Muscle of leg (tissue), 11 donors: Measurements from ENCODE around the gene CYP27A1. TPM values are rescaled to one million over a fixed set of nuclear protein-coding genes. Genes with fewer than 3 reads are reported as not detected.

Experiments used
- DNase-seq: peaks from one replicate; pipeline ENCODE4 v3.0.0; 2013
- H3K27ac ChIP-seq: one replicate; pipeline ENCODE4 v1.5.1; 2013; ENCODE audit warnings: mild to moderate bottlenecking, low read length, control low read depth
- H3K27me3 ChIP-seq: one replicate; pipeline ENCODE4 v1.6.1; 2013; ENCODE audit warnings: low read length; ENCODE audit not compliant: control insufficient read depth, insufficient read depth
- H3K36me3 ChIP-seq: one replicate; pipeline ENCODE4 v1.6.1; 2013; ENCODE audit warnings: low read length; ENCODE audit not compliant: control insufficient read depth, insufficient read depth
- H3K4me1 ChIP-seq: one replicate; pipeline ENCODE4 v1.6.1; 2013; ENCODE audit warnings: low read length; ENCODE audit not compliant: control insufficient read depth, insufficient read depth
- H3K4me3 ChIP-seq: one replicate; pipeline ENCODE4 v1.5.1; 2013; ENCODE audit warnings: low read length, control low read depth
- H3K9me3 ChIP-seq: replicated peaks from 2 replicates; pipeline ENCODE4 v1.6.1; 2013; ENCODE audit warnings: low read depth, low read length; ENCODE audit not compliant: control insufficient read depth
- WGBS: methylation state at CpG from one replicate; pipeline ENCODE4 v1.1.5; 2013; ENCODE audit warnings: missing lambda C conversion rate; ENCODE audit not compliant: insufficient coverage; 5-methylcytosine and 5-hydroxymethylcytosine counted together
- polyA plus RNA-seq, 8 donors: library from polyadenylated mRNA; unstranded; fragments of 120-200 nt; gene quantifications; one replicate each; pipeline versions ENCODE4 v1.2.1 to v1.2.3, GENCODE V29; 2013; ENCODE audit warnings: inconsistent platforms in 1 of 8, low replicate concordance in 1 of 8; ENCODE audit not compliant: insufficient read length in 8 of 8, insufficient read depth in 1 of 8
- total RNA-seq: library from RNA; stranded (reverse); fragments of 120-200 nt; gene quantifications from one replicate; pipeline ENCODE4 v1.2.4, GENCODE V29; 2013

Gene CYP27A1
- total and polyA plus RNA-seq, 9 donors, result 11.8 to 26.8 (median 19.3) TPM

DNA sequence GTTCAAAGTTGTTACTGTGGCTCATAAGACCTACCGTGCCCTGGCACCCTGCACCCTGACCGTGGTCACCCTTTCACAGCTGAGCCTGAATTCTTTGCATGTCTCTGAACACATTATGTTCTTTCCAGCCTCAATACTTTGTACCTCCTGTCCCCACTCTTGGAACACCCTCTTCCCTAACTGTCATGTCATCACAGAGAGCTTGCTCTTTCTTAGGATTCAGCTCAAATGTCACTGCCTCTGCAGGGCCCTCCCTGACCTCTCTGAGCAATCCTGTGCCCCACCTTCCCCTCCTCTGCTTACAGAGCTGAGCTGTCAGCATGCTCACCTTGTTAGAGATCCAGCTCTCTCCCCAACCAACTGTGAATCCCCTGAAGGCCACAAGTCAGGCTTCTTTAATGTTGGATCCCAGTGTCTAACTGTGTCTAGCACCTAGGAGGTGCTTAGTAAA, 34.6 kb downstream of the CYP27A1 start:
- WGBS, result 90% methylated on average over 2 of the region's 2 CpGs
- no peaks in the 10 kb centered on the region for H3K9me3 ChIP-seq
- H3K36me3 ChIP-seq, result peaks cover 62% of the 10 kb centered on the region

DNA sequence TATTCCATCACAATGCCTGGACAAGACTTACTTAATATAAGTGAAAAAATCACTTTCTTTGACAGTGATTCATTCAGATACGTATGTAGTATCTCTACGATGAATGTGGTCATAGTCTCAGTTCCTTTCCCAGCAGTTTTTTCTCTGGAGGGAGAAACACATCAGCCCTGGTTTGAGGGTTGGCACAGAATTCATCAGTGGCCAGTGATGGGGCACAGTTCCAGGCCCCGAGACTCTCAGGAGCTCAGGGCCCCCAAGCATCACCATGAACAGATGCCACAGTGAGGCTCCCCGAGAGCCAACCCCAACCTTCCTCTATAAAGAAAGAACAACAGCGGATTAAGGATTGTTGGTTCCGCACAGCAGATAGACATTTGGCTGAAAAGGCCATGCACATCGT, 37.1 kb downstream of the CYP27A1 start:
- Histone ChIP-seq H3K27ac (no peak overlapping the region), H3K4me3 (no peak overlapping the region), H3K4me1 (peaks cover 3% of the 10 kb centered on the region), H3K36me3 (peaks cover 51% of the 10 kb centered on the region), H3K9me3 (no peaks in the 10 kb centered on the region), H3K27me3 (no peaks in the 10 kb centered on the region)
- DNase-seq, result no peak
- WGBS, result 88% methylated on average over 7 of the region's 7 CpGs

More for the DNA sequence above, 34.6 kb downstream of the CYP27A1 start:
- no peak overlapping the region for H3K4me3 ChIP-seq
- DNase-seq, result no peak
- H3K27me3 ChIP-seq, result no peaks in the 10 kb centered on the region
- H3K4me1 ChIP-seq, result no peaks in the 10 kb centered on the region
- H3K27ac ChIP-seq, result no peak overlapping the region

DNA sequence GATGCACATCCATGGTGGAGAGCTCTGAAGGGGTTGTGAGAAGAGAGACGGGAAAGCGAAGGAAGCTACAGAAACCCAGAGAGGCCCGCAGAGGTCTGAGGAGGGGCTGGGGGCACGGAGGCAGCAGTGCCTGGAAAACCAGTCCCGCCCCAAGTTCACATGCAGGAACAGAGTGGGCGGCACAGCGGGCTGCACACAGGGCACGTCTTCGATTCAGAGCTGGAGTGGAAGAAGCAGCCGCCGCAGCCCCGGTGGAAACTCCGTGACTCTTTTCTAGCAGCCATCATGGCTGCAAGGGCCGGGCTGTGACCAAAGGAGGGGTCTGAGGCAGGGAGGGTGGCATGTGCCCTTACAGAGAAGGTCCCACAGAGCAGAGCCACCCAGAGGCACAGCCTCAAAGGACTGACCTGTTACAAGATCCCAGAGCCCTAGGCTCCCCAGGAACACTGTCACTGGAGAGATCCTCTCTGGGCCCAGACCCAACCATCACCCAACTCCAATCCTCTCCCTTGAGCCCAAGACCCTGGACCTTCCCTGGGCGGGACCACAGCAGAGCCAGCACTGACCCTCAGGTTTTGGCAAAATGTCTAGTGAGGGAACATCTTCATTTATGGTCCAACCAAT, 38.9 kb downstream of the CYP27A1 start:
- WGBS, result 95% methylated on average over 12 of the region's 15 CpGs
- H3K36me3 ChIP-seq, result peaks cover 34% of the 10 kb centered on the region

DNA sequence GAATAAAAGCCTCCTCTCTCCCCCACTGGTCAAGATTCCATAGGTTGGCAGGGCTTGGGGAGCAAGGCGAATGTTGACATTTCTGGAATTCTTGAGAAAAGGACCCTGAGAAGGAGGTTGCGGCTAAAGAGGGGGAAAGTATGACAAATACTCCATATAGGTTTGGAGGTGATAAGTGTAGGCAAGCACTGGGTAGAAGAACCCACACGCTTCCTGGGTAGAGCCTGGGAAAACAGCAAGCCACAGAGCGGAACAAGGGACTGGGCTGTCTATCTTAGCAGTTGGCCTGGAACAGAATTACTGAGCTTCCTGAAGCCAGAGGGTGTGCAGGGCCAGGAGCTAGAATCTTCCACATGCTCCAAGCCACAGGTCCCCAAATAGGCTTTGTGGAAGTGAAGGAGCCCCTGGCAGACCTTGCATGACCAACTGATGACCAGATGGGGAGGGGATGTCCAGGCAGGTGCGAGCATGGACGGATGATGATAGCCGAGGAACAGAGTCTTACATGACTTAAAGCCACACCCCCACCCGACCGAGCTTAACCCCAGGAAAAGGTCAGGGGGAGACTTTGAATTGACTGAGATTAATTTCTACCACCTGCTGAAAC, 39.8 kb downstream of the CYP27A1 start:
- Histone ChIP-seq H3K9me3 (no peaks in the 10 kb centered on the region), H3K4me1 (peaks cover 3% of the 10 kb centered on the region), H3K27me3 (no peaks in the 10 kb centered on the region), H3K36me3 (peaks cover 27% of the 10 kb centered on the region), H3K4me3 (no peak overlapping the region), H3K27ac (no peak overlapping the region)
- no peak for DNase-seq
- 85% methylated on average over 4 of the region's 9 CpGs for whole genome bisulfite sequencing

More for the DNA sequence above, 38.9 kb downstream of the CYP27A1 start:
- H3K27me3 ChIP-seq, result no peaks in the 10 kb centered on the region
- H3K27ac ChIP-seq, result no peak overlapping the region
- H3K9me3 ChIP-seq, result no peaks in the 10 kb centered on the region
- peaks cover 3% of the 10 kb centered on the region for H3K4me1 ChIP-seq
- no peak for DNase-seq
- H3K4me3 ChIP-seq, result no peak overlapping the region

DNA sequence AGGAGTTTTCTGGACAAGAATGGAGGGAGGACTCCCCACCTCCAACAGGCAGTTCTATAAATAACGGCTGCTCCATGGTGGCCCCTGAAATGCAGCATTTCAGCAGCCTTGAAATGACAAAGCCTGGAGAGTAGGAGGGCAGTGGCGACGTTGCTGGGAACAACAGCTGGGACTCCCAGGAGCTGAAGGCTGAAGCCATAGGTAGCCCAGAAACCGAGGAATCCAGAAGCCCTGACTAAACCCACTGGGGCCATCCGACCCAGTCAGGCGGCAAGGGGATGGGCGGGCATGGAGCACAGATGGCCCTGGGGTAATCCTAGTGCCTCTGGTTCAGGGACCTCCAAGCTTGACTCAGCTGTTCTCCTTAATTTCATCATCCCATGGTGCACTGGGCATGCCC, 40.7 kb downstream of the CYP27A1 start:
- H3K36me3 ChIP-seq, result peaks cover 26% of the 10 kb centered on the region
- peaks cover 3% of the 10 kb centered on the region for H3K4me1 ChIP-seq
- WGBS, result 64% methylated on average over 6 of the region's 7 CpGs
- H3K9me3 ChIP-seq, result no peaks in the 10 kb centered on the region
- no peak for DNase-seq
- H3K27ac ChIP-seq, result no peak overlapping the region
- no peak overlapping the region for H3K4me3 ChIP-seq
- H3K27me3 ChIP-seq, result no peaks in the 10 kb centered on the region

DNA sequence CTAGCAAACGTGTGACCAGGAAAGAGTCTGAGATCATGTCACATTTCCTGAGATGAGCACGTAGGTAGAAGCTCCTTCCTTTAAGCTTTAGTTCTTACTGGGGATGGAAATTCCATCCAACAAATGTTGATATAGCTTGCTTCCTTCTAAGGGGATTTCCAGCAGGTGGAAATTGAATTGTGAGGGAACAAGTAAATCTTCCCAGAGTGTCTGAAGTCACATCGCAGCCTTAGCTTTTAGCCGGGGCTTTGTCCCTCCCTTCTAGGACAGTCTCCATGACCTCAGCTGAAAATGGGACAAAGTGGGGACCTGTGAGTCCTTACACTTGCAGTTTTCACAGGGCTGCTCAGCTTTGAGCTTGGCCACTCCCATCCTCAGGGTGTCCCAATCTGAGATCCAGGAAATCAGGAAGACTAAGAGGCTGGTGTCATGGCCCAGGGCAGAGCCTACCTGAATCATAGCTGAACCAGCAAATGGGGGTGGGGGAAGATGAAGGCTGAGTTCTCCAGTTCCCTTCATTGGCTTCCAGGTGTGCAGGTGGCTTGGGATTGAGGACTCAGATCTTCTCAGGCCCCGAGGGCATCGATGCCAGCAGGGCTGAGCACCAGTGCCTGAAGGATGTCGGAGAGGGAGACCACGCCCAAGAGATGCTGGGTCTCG, 41.4 kb downstream of the CYP27A1 start:
- peaks cover 6% of the 10 kb centered on the region for H3K4me1 ChIP-seq
- H3K4me3 ChIP-seq, result no peak overlapping the region
- H3K27me3 ChIP-seq, result no peaks in the 10 kb centered on the region
- WGBS, result 90% methylated on average over 5 of the region's 9 CpGs
- DNase-seq, result no peak
- H3K36me3 ChIP-seq, result peaks cover 22% of the 10 kb centered on the region
- H3K9me3 ChIP-seq, result no peaks in the 10 kb centered on the region
- H3K27ac ChIP-seq, result no peak overlapping the region

DNA sequence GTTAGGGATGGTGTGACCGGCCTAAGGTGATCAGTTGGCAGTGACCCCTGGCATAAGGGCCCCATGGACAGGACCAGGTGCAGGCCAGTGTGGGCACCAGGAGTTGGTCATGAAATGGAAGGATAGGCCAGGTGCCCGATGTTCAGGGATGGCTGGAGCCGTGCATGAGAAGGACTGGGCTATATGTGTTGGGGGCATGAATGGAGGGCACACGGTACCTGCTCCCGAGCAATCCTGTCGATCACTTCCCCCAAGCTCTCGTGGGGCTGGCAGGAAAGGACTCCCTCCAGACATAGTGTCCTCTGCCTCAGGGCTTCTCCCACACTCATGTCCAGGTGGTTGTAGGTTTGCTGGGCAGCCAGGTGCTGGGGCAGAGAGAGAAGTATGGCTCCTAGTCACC, 42.1 kb downstream of the CYP27A1 start:
- no peaks in the 10 kb centered on the region for H3K27me3 ChIP-seq
- no peaks in the 10 kb centered on the region for H3K9me3 ChIP-seq
- DNase-seq, result no peak
- H3K36me3 ChIP-seq, result peaks cover 20% of the 10 kb centered on the region
- H3K4me1 ChIP-seq, result peaks cover 9% of the 10 kb centered on the region
- WGBS, result 82% methylated on average over 3 of the region's 7 CpGs
- H3K27ac ChIP-seq, result no peak overlapping the region
- H3K4me3 ChIP-seq, result no peak overlapping the region

DNA sequence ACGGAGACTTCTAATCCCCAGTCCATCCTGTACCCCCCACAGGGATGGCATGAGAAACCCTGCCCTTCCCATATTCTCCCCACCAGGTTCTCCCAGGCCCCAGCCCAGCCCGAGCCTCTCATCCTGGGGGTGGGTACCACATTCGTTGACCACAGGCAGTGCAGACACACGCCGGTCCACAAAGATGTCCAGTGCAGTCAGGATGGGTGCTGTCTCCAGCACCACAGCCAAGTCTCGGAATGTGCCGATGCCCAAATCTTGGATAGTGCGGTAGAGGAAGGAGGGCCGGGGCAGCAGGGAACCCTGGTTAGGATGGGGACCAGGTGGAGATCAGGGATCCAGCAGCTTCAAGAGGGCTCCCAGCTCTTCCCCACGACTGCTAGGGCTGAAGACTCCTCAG, 44.8 kb downstream of the CYP27A1 start:
- DNase-seq, result no peak
- no peak overlapping the region for H3K4me3 ChIP-seq
- 87% methylated on average over 9 of the region's 10 CpGs for WGBS
- H3K4me1 ChIP-seq, result peaks cover 31% of the 10 kb centered on the region
- H3K9me3 ChIP-seq, result no peaks in the 10 kb centered on the region
- H3K27me3 ChIP-seq, result no peaks in the 10 kb centered on the region
- H3K27ac ChIP-seq, result no peak overlapping the region
- H3K36me3 ChIP-seq, result peaks cover 15% of the 10 kb centered on the region

DNA sequence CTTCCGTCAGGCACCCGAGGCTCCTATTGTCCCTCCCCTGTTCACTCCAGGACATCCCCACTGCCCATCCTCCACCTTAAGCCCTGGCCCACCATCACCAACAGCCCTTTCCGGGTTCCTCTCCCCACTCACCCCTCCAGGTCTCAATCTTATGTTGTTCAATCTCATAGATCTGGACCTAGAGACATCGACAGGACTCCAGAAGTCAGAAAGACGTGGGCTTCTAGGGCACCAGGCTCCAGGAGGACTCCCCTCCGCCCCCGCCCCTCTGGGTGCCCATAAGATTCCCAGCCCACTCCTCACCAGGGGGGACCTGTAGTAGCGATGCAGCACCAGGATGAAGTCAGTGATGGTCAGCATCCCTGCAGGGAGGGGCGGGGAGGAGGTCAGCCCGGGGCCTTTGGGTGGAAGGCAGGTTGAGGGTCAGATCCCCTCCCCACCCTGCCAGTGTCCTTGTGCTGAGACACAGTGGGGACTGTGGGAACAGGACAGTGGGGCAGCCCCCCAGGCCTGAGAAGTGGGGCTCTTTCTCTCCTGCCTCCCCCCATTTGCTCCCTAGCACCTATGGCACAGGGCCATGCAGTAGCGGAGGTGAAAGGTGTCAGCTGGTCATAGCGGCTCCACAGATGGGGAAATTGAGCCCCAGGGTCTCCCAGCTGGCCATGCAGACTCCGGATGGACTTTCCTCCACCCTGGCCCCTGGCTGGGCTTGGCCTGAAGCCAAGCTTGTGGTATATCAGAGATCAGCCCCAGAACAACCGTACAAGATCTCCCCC, 45.9 kb downstream of the CYP27A1 start:
- no peak overlapping the region for H3K4me3 ChIP-seq
- no peak for DNase-seq
- peaks cover 39% of the 10 kb centered on the region for H3K4me1 ChIP-seq
- H3K9me3 ChIP-seq, result no peaks in the 10 kb centered on the region
- H3K27me3 ChIP-seq, result no peaks in the 10 kb centered on the region
- H3K27ac ChIP-seq, result no peak overlapping the region
- WGBS, result 47% methylated on average over 8 of the region's 14 CpGs
- peaks cover 12% of the 10 kb centered on the region for H3K36me3 ChIP-seq

DNA sequence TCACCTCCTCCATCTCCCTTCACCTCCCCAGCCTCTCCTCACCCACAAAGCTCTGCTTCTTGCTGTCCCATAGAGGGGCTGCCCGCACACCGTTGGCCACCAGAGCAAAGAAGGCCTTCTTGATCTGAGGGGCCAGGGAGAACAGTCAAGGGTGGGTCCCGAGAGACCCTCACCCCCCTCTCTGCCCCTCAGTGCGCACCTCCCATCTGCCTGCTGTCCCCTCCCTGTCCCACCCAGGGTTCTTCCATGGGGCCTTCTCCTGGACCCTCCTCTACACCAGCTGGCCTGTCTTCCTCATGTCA, 46.5 kb downstream of the CYP27A1 start:
- WGBS, result no CpG with 5 or more reads among the region's 4 CpGs
- Histone ChIP-seq H3K27ac (no peak overlapping the region), H3K4me1 (peaks cover 44% of the 10 kb centered on the region), H3K27me3 (no peaks in the 10 kb centered on the region), H3K36me3 (peaks cover 10% of the 10 kb centered on the region), H3K9me3 (no peaks in the 10 kb centered on the region), H3K4me3 (no peak overlapping the region)
- no peak for DNase-seq
